Hypothalamus (tissue), 51 donors: Measurements from ENCODE around the gene CYP1B1.
"Not testable (repeated sequence)": the region's sequence is repeated elsewhere in the genome, so short reads cannot be mapped to it uniquely, and the experiment has no call there.

Experiments used
- DNase-seq, 51 donors: peaks; one replicate each; lab custom pipeline; 2025; lab: John Stamatoyannopoulos, UW

The CYP1B1 gene

GRCh38 chr2:38038682-38039081 lies 37.3 kb downstream of the CYP1B1 start:
- DNase-seq = no peak

- peak in 15 of 51 donors; percentile 3 to 46 (median 15) for DNase-seq
Observed at GRCh38 chr2:38037757-38038621, 38.0 kb downstream of the CYP1B1 start.

DNA sequence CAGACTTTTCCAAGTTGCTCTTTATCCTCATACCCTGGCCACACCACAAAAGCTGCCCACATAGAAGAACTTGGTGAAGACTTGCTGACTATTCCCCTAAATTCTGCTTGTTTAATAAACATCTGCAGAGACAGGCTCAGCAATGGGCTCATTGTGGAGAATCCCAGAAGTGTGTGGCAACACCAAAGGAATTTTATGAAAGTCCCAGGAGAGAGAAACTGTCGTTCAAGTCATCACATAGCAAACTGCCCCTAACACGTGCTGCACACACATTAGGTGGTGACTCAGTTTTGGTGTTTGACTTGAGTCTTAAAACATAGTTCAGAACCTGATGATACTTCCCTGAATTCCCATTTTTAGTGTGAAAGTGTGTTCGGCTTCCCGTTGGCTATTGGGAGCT lies 38.6 kb downstream of the CYP1B1 start:
- no peak for DNase-seq

DNA sequence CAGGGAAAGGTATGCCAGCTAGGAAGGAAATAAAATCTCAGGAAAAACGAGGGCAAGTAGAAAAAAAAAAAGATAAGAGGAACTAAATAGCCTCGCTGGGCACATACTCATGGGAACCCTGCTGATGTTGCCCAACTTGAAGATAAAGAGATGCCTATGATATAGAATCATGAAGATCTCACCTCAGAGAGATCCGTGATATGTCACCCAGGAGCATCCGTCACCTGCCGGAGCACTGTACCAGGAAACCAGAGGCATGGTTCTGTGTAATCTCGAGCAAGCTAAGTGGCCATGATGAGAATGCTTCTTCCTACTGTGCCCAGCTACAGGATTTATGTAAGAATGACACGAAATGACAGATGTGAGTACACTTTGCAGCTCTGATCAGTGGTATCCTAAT lies 40.0 kb downstream of the CYP1B1 start:
- DNase-seq = no peak

- no peak for DNase-seq
Observed at GRCh38 chr2:38033646-38034045, 42.3 kb downstream of the CYP1B1 start.

GRCh38 chr2:38032946-38033345 lies 43.0 kb downstream of the CYP1B1 start:
- no peak for DNase-seq

DNA sequence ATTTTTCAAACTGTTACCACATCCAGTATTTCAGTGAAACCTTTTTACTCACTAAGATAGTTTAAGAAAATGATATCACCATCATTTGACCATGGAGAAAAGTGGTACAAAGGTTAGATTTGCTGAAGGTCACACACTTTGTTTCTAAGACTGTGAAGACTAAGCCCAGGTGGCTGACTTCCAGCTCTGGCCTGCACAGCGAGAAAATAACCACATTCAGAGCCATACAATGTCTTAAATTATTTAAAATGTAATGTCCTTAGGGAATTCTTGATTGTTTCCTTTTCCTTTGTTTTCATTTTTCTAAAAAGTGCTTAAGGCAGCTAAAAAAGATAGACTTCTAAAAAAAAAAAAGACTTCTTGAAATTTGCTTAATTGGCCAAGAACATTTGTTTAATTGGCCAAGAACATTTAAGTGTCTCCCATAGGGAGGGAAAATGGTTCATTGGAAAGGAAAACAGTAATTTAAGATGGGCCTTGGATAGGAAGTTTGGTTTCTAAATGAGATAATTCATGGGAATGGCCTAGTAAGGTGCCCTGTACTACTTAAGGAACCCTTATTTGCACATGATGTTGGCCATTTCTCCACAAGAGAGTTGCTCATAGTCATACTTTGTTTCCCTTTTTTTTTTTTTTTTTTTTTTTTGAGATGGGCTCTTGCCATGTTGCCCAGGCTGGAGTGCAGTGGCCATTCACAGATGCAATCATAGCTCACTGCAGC lies 45.2 kb downstream of the CYP1B1 start:
- no peak for DNase-seq

- DNase-seq = no peak
Observed at GRCh38 chr2:38029512-38029911, 46.4 kb downstream of the CYP1B1 start.

DNA sequence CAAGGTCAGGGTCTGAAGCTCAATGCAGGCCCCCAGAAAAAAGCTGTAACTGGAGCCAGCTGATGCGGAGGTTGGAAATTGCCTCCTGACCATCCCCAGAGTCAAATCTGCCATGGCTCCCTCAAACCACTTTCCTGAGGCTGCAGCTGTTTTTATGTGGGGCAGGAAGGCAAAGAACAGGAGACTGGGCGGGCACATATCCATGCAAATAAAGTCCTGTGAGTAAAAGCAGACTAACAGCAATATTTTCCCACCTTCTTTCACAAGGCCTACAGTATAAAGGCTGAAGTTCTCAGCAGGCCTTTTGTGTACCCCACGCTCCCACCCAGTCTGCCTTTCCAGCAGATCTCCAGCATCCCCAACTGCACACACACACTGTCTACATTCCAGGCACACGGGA lies 47.1 kb downstream of the CYP1B1 start:
- DNase-seq = no peak

DNA sequence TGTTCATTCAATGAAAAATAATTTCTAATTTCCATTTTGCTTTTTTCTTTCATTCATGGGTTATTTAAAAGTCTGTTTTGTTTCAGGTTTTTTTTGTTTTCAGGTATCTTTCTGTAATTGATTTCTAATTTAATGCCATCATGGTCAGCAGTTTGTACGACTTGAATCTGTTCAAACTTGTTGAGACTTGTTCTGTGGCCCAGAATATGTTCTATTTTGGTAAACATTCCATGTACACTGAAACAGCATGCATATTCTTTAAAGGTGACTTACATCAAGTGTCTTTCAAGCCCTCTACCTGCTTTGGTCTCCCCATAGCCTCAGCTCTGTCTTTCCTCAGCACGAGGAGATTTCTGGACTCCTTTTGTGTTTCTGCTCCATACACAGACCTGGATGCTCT lies 49.1 kb downstream of the CYP1B1 start:
- DNase-seq = no peak

DNA sequence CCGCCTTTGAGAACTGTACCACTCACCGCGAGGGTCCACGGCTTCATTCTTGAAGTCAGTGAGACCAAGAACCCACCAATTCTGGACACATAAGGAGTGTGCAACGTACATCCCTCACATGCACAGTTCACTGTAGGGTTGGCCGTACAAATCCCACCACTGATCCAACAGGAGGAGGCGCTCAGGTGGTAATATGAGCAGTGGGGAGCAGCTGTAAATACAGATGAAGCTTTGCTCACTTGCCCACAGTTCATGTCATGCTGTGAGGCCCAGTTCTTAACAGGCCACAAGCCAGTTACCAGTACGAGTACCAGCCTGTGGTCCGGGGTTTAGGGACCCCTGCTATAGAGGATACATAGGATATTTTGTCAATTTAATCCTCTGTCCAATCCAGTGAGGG lies 54.4 kb downstream of the CYP1B1 start:
- no peak for DNase-seq

DNA sequence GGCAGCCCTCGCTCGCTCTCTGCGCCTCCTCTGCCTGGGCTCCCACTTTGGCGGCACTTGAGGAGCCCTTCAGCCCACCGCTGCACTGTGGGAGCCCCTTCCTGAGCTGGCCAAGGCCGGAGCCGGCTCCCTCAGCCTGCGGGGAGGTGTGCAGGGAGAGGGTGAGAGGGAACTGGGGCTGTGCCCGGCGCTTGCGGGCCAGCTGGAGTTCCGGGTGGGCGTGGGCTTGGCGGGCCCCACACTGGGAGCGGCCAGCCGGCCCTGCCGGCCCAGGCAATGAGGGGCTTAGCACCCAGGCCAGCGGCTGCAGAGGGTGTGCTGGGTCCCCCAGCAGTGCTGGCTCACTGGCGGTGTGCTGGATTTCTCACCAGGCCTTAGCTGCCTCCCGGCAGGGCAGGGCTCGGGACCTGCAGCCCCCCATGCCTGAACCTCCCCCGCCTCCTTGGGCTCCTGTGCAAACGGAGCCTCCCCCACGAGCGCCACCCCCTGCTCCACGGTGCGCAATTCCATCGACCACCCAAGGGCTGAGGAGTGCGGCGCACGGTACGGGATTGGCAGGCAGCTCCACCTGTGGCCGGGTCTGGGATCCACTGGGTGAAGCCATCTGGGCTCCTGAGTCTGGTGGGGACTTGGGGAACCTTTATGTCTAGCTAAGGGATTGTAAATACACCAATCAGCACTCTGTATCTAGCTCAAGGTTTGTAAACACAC lies 55.4 kb downstream of the CYP1B1 start:
- not testable (repeated sequence) for DNase-seq

GRCh38 chr2:38017836-38018235 lies 58.1 kb downstream of the CYP1B1 start:
- DNase-seq = no peak
